Stimulated activated CD8-positive, alpha-beta memory T cell treated with anti-CD3 and anti-CD28 coated beads, Interleukin-12 subunit alpha, Interleukin-12 subunit beta, amount 100 ng/mL, for 24 hours (primary cell): Measurements from ENCODE around the gene HIVEP3.

Source experiments
- DNase-seq: peaks from one replicate; pipeline ENCODE4 v3.0.0-alpha.2; 2020; ENCODE audit errors: extremely low read depth

The HIVEP3 gene

GRCh38 chr1:41894101-41894807 is 24.5 kb downstream of the HIVEP3 start:
- DNase-seq = no peak

DNA sequence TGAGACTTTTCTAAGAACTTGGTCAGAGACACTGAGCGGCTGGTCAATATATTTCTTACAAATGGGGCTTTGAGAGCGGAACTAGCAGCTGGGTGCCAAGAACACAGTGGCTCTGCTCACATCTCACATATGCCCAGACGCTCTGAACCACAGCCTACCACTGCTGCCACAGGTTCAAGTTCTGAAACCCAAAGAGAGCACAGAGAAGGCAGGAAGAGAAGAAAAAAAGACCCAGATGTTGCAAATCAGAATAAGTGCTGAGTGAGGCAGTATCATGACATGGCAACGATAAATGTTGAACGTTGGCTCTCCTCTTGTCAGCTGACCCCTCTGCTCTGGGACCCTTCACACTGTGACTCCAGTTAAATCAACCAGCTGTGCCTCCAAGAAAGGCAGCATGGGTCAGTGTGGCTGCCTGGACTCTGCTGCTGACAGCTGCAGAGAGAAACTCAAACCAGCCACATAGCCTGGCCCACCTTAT is 26.4 kb downstream of the HIVEP3 start:
- DNase-seq = no peak

DNA sequence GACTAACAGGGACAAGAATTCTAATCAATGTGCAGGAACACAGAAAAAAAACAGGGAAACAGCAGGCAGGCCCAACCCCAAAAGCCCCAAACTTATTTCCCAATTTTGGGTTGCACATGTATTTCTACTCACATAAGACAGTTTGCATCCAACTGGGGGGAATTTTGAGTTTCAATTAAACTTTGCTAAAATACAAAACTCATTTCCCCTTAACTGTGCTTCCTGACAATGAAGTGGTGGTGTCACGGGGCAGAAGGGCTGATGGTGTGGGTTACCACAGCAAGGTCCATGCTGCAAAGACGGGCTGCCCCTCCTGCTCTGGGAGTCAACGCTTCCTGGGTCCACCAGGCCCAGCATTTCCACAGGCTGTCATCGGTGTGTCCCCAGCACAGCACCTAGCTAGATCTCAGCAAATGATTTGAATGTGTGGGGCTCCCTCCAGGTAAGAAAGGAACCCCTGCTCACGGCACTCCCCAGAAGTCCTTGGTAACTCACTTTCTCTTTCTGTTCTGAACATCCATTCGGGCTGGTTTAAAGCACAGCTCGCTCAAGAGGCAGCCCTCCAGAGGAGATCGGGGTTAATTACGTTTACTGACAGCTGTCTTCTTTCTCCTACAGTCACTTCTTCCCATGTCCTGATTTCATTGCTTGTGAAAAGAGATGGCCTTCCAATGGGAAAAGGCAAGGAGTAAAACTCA is 27.4 kb downstream of the HIVEP3 start:
- peak; percentile 9 for DNase-seq

- no peak for DNase-seq
These were observed 27.9 kb downstream of the HIVEP3 start for GRCh38 chr1:41890825-41891198.

GRCh38 chr1:41889506-41890414 is 29.0 kb downstream of the HIVEP3 start:
- DNase-seq = no peak

- no peak for DNase-seq
These were observed 30.0 kb downstream of the HIVEP3 start for GRCh38 chr1:41888756-41889155.

- no peak for DNase-seq
These were observed 31.4 kb downstream of the HIVEP3 start for GRCh38 chr1:41887365-41887764.

GRCh38 chr1:41884256-41885230 is 34.2 kb downstream of the HIVEP3 start:
- DNase-seq = no peak

GRCh38 chr1:41883507-41883906 is 35.2 kb downstream of the HIVEP3 start:
- no peak for DNase-seq

DNA sequence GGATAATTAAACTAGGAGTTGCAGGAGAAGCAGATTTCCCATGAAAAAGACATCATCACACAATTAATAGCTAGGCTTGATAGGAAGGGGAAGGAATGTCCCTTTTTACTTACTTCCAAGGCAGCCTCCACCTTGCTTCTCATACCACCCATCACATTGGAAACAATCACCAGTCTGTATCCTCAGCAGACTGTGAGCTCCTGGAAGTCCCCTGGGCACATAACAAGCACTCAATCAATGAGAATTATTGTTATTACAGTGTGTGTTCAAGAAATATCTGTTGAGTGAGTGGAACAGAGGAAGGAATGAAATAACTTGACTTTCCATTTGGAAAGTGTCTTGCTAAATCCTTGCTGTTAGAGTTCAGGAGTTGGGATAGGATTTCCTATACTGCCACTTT is 36.2 kb downstream of the HIVEP3 start:
- DNase-seq = no peak

GRCh38 chr1:41882068-41882477 is 36.6 kb downstream of the HIVEP3 start:
- no peak for DNase-seq

DNA sequence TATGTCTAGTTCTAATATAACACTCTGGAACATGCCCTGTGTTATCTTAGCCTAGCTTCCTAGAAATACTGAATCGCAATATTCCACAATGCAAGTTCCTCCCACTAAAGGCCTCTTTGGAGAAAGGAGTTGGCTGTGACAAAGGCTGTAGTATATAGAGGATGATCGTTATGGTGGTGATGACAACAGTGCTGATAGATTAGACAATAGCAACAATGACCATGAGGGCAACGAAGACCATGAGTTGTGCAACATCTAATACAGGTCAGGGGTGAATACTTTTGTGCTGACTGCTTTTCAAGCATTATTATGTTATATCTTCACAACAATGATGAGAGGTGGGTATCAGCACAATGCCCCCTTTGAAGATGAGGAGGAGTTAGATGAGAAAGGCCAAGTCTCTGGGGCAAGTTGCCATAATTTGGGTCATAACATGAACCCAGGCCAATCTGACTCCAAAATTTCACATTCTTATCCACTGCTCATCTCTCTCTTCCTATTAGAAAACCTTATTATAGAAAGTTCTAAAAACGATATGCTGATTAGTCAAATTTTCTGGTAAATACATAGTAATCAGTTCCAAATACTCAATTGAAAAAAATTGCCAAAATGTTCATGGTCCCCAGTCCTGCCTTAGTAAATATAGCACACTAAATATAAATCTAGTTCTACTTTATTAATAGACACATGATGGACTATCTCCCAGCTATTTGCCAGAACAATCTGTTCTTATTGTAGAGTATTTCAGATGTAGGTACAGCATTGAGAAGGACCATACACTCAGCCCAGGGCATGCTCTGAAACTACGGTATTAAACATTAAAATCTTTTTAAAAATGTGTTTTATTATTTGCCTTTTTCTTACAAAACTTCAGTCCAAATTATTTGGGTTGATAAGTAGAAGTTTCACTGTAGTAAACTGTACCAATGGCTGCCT is 37.5 kb downstream of the HIVEP3 start:
- DNase-seq = no peak

DNA sequence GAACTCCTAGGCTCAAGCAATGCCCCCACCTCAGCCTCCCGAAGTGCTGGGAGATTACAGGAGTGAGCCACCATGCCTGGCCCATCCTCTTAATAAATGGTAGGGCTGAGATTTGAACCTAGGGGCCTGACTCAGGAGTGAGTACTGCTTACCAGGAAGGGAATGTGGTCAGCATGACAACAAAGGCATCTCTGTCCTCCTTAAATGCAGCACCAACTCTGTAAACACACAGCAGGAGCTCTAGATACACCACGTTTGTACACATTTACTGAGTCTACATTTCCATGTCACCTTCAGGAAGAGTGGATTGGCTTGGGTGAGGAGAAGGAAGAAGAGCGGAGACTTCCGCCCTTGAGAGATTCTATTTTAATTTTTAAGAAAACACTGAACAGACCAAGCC is 38.5 kb downstream of the HIVEP3 start:
- no peak for DNase-seq

GRCh38 chr1:41879617-41880016 is 39.1 kb downstream of the HIVEP3 start:
- no peak for DNase-seq

- DNase-seq = no peak
These were observed 39.8 kb downstream of the HIVEP3 start for GRCh38 chr1:41878911-41879310.

DNA sequence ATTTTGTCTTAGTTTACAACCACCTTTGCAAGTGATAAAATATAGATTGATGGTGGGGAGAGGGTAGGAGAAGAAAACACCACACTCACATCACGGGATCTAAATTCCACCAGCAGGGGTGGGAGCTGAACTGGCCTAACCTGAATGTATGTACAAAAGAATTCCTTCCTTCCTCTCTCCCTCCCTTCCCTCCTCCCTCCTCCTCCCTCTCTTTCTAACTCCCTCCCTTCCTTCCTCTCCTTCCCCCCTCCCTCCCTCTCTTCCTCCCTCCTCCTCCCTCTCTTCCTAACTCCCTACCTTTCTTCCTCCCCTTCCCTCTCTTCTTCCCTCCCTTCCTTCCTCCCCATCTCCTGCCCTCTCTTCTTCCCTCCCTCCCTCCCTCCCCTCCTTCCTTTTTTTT is 40.2 kb downstream of the HIVEP3 start:
- DNase-seq = no peak

GRCh38 chr1:41876576-41877445 is 41.9 kb downstream of the HIVEP3 start:
- no peak for DNase-seq

- DNase-seq = no peak
These were observed 43.2 kb downstream of the HIVEP3 start for GRCh38 chr1:41875487-41875886.

GRCh38 chr1:41874903-41875411 is 43.8 kb downstream of the HIVEP3 start:
- DNase-seq = no peak
